Activated naive CD4-positive, alpha-beta T cell treated with anti-CD3 and anti-CD28 coated beads, Interleukin-2, amount 10 ng/mL, durations not matched to agents 7 days and 5 days (primary cell): ENCODE data around the gene ZBTB9.
A peak's percentile ranks its signal among the peaks of the same experiment; 100 is the strongest.
"Not testable (repeated sequence)": the region's sequence is repeated elsewhere in the genome, so short reads cannot be mapped to it uniquely, and the experiment has no call there.

Source experiments
- CTCF ChIA-PET: fragments of 350-600 bp; sonication (Branson Sonifier 250); formaldehyde crosslinking; loops from one replicate; lab custom pipeline; 2021; ENCODE audit warnings: antibody characterized with exemption; lab: Charles Lee
- DNase-seq: peaks from one replicate; pipeline ENCODE4 v3.0.0-alpha.2; 2020
- H3K27ac Mint-ChIP-seq: one replicate; pipeline ENCODE4 v1.8.0; 2021; ENCODE audit warnings: mild to moderate bottlenecking, moderate library complexity, mixed read lengths
- H3K27me3 Mint-ChIP-seq: one replicate; pipeline ENCODE4 v1.8.0; 2021; ENCODE audit warnings: mild to moderate bottlenecking, mixed read lengths
- H3K36me3 Mint-ChIP-seq: one replicate; pipeline ENCODE4 v1.8.0; 2021; ENCODE audit warnings: mixed read lengths
- H3K4me1 Mint-ChIP-seq: one replicate; pipeline ENCODE4 v1.8.0; 2021; ENCODE audit warnings: mixed read lengths
- H3K4me3 Mint-ChIP-seq: one replicate; pipeline ENCODE4 v1.8.0; 2021; ENCODE audit warnings: mild to moderate bottlenecking, moderate library complexity, mixed read lengths
- H3K9me3 Mint-ChIP-seq: one replicate; pipeline ENCODE4 v1.8.0; 2021; ENCODE audit warnings: mixed read lengths

Gene ZBTB9

GRCh38 chr6:33446356-33446755, 8.0 kb upstream of the ZBTB9 start:
- H3K27ac Mint-ChIP-seq: peak overlapping the region; percentile 33
- H3K4me1 Mint-ChIP-seq: peaks cover 4% of the 10 kb centered on the region
- peaks cover 47% of the 10 kb centered on the region for H3K36me3 Mint-ChIP-seq
- H3K4me3 Mint-ChIP-seq: no peak overlapping the region
- DNase-seq: no peak
- CTCF ChIA-PET: no interaction called here
- no peaks in the 10 kb centered on the region for H3K9me3 Mint-ChIP-seq
- H3K27me3 Mint-ChIP-seq: no peaks in the 10 kb centered on the region

GRCh38 chr6:33450434-33450833, 3.9 kb upstream of the ZBTB9 start:
- CTCF ChIA-PET: interaction anchor here (1.0 to 1.1 kb wide), 3 partner anchors 9 to 26 kb away, joined by 3 to 4 read pairs (median 3); no protein-coding TSS in a partner anchor
- H3K27ac Mint-ChIP-seq: no peak overlapping the region
- H3K4me1 Mint-ChIP-seq: peaks cover 27% of the 10 kb centered on the region
- no peaks in the 10 kb centered on the region for H3K27me3 Mint-ChIP-seq
- H3K9me3 Mint-ChIP-seq: no peaks in the 10 kb centered on the region
- peaks cover 39% of the 10 kb centered on the region for H3K36me3 Mint-ChIP-seq
- no peak for DNase-seq
- no peak overlapping the region for H3K4me3 Mint-ChIP-seq

- no peak overlapping the region for H3K27ac Mint-ChIP-seq
- H3K4me1 Mint-ChIP-seq: peaks cover 33% of the 10 kb centered on the region
- no peak for DNase-seq
- no peaks in the 10 kb centered on the region for H3K27me3 Mint-ChIP-seq
- H3K9me3 Mint-ChIP-seq: no peaks in the 10 kb centered on the region
- CTCF ChIA-PET: no interaction called here
- peaks cover 37% of the 10 kb centered on the region for H3K36me3 Mint-ChIP-seq
- H3K4me3 Mint-ChIP-seq: no peak overlapping the region
These were observed 2.8 kb upstream of the ZBTB9 start for GRCh38 chr6:33451606-33452005.

GRCh38 chr6:33452496-33452895, 1.9 kb upstream of the ZBTB9 start:
- H3K36me3 Mint-ChIP-seq: peaks cover 40% of the 10 kb centered on the region
- H3K4me1 Mint-ChIP-seq: peaks cover 33% of the 10 kb centered on the region
- H3K27ac Mint-ChIP-seq: peak overlapping the region; percentile 91
- no peak for DNase-seq
- no peaks in the 10 kb centered on the region for H3K9me3 Mint-ChIP-seq
- no peaks in the 10 kb centered on the region for H3K27me3 Mint-ChIP-seq
- no peak overlapping the region for H3K4me3 Mint-ChIP-seq
- CTCF ChIA-PET: no interaction called here

GRCh38 chr6:33453393-33454008, 875 bp upstream of the ZBTB9 start:
- Mint-ChIP-seq H3K4me3 (peak overlapping the region; percentile 96), H3K27ac (peak overlapping the region; percentile 91), H3K4me1 (peaks cover 33% of the 10 kb centered on the region), H3K36me3 (peaks cover 31% of the 10 kb centered on the region), H3K9me3 (no peaks in the 10 kb centered on the region), H3K27me3 (no peaks in the 10 kb centered on the region)
- DNase-seq: peak; percentile 24
- CTCF ChIA-PET: interaction anchor here (1.5 to 1.8 kb wide), 2 partner anchors 23 to 126 kb away, joined by 5 to 9 read pairs; partner anchors contain the start of gene BAK1

- H3K27me3 Mint-ChIP-seq: no peaks in the 10 kb centered on the region
- no peak for DNase-seq
- peak overlapping the region; percentile 70 for H3K27ac Mint-ChIP-seq
- peak overlapping the region; percentile 96 for H3K4me3 Mint-ChIP-seq
- no peaks in the 10 kb centered on the region for H3K9me3 Mint-ChIP-seq
- peaks cover 33% of the 10 kb centered on the region for H3K4me1 Mint-ChIP-seq
- peaks cover 22% of the 10 kb centered on the region for H3K36me3 Mint-ChIP-seq
- CTCF ChIA-PET: interaction anchor here (1.3 to 1.8 kb wide), 5 partner anchors 25 to 124 kb away, joined by 3 to 9 read pairs (median 4); partner anchors contain the start of gene BAK1
These were observed 675 bp downstream of the ZBTB9 start for GRCh38 chr6:33455051-33455450.

GRCh38 chr6:33456156-33456555, 1.8 kb downstream of the ZBTB9 start:
- no peak overlapping the region for H3K27ac Mint-ChIP-seq
- H3K4me3 Mint-ChIP-seq: peak overlapping the region; percentile 96
- CTCF ChIA-PET: no interaction called here
- no peaks in the 10 kb centered on the region for H3K27me3 Mint-ChIP-seq
- peaks cover 22% of the 10 kb centered on the region for H3K36me3 Mint-ChIP-seq
- peaks cover 30% of the 10 kb centered on the region for H3K4me1 Mint-ChIP-seq
- no peaks in the 10 kb centered on the region for H3K9me3 Mint-ChIP-seq
- no peak for DNase-seq

- Mint-ChIP-seq H3K27ac (no peak overlapping the region), H3K36me3 (peaks cover 17% of the 10 kb centered on the region), H3K4me1 (peaks cover 18% of the 10 kb centered on the region), H3K27me3 (no peaks in the 10 kb centered on the region), H3K9me3 (no peaks in the 10 kb centered on the region), H3K4me3 (no peak overlapping the region)
- CTCF ChIA-PET: interaction anchor here (1.0 kb wide), 1 partner anchor 11 kb away, joined by 3 read pairs; no protein-coding TSS in a partner anchor
- no peak for DNase-seq
These were observed 4.3 kb downstream of the ZBTB9 start for GRCh38 chr6:33458676-33459075.

GRCh38 chr6:33459226-33459625, 4.8 kb downstream of the ZBTB9 start:
- CTCF ChIA-PET: interaction anchor here (1.0 kb wide), 1 partner anchor 10 kb away, joined by 3 read pairs; no protein-coding TSS in a partner anchor
- H3K4me3 Mint-ChIP-seq: no peak overlapping the region
- peaks cover 17% of the 10 kb centered on the region for H3K36me3 Mint-ChIP-seq

GRCh38 chr6:33466075-33466735, 11.8 kb downstream of the ZBTB9 start:
- H3K9me3 Mint-ChIP-seq: no peaks in the 10 kb centered on the region
- H3K4me1 Mint-ChIP-seq: no peaks in the 10 kb centered on the region
- no peak for DNase-seq
- H3K4me3 Mint-ChIP-seq: no peak overlapping the region
- peaks cover 19% of the 10 kb centered on the region for H3K27me3 Mint-ChIP-seq
- H3K36me3 Mint-ChIP-seq: no peaks in the 10 kb centered on the region
- H3K27ac Mint-ChIP-seq: no peak overlapping the region
- CTCF ChIA-PET: no interaction called here

More at GRCh38 chr6:33459226-33459625, 4.8 kb downstream of the ZBTB9 start:
- no peak for DNase-seq
- H3K27ac Mint-ChIP-seq: no peak overlapping the region
- peaks cover under 1% of the 10 kb centered on the region for H3K27me3 Mint-ChIP-seq
- H3K9me3 Mint-ChIP-seq: no peaks in the 10 kb centered on the region
- H3K4me1 Mint-ChIP-seq: peaks cover 18% of the 10 kb centered on the region

- Mint-ChIP-seq H3K4me3 (no peak overlapping the region), H3K27ac (no peak overlapping the region), H3K27me3 (peaks cover 19% of the 10 kb centered on the region), H3K4me1 (no peaks in the 10 kb centered on the region), H3K36me3 (no peaks in the 10 kb centered on the region), H3K9me3 (no peaks in the 10 kb centered on the region)
- no peak for DNase-seq
- CTCF ChIA-PET: no interaction called here
These were observed 12.7 kb downstream of the ZBTB9 start for GRCh38 chr6:33467091-33467490.

- no peaks in the 10 kb centered on the region for H3K36me3 Mint-ChIP-seq
- H3K4me3 Mint-ChIP-seq: no peak overlapping the region
- no peaks in the 10 kb centered on the region for H3K9me3 Mint-ChIP-seq
- CTCF ChIA-PET: interaction anchor here (0.6 to 1.1 kb wide), 2 partner anchors 8 to 11 kb away, joined by 3 read pairs; no protein-coding TSS in a partner anchor
- H3K27me3 Mint-ChIP-seq: peaks cover 14% of the 10 kb centered on the region
- DNase-seq: no peak
- no peak overlapping the region for H3K27ac Mint-ChIP-seq
- no peaks in the 10 kb centered on the region for H3K4me1 Mint-ChIP-seq
These were observed 15.3 kb downstream of the ZBTB9 start for GRCh38 chr6:33469661-33470060.

- Mint-ChIP-seq H3K4me1 (no peaks in the 10 kb centered on the region), H3K4me3 (no peak overlapping the region), H3K27ac (no peak overlapping the region), H3K27me3 (peaks cover 21% of the 10 kb centered on the region), H3K9me3 (no peaks in the 10 kb centered on the region), H3K36me3 (no peaks in the 10 kb centered on the region)
- CTCF ChIA-PET: no interaction called here
- DNase-seq: no peak
These were observed 23.5 kb downstream of the ZBTB9 start for GRCh38 chr6:33477864-33478263.

- H3K4me1 Mint-ChIP-seq: no peaks in the 10 kb centered on the region
- CTCF ChIA-PET: no interaction called here
- peaks cover 23% of the 10 kb centered on the region for H3K27me3 Mint-ChIP-seq
- H3K9me3 Mint-ChIP-seq: no peaks in the 10 kb centered on the region
- no peak overlapping the region for H3K27ac Mint-ChIP-seq
- no peak overlapping the region for H3K4me3 Mint-ChIP-seq
- no peaks in the 10 kb centered on the region for H3K36me3 Mint-ChIP-seq
- peak; percentile 29 for DNase-seq
These were observed 26.8 kb downstream of the ZBTB9 start for GRCh38 chr6:33481192-33481591.

GRCh38 chr6:33482620-33483019, 28.2 kb downstream of the ZBTB9 start:
- CTCF ChIA-PET, H3K9me3 Mint-ChIP-seq: not testable (repeated sequence)

More at GRCh38 chr6:33482620-33483019, 28.2 kb downstream of the ZBTB9 start:
- not testable (repeated sequence) for H3K4me3 Mint-ChIP-seq, H3K27ac Mint-ChIP-seq, DNase-seq, H3K36me3 Mint-ChIP-seq, H3K4me1 Mint-ChIP-seq
- peaks cover 30% of the 10 kb centered on the region for H3K27me3 Mint-ChIP-seq
